GM19193 (cell line): Measurements from ENCODE around the gene DYSF.

Experiments
- POLR2A ChIP-seq: IDR thresholded peaks from 4 replicates; pipeline ENCODE4 v1.6.1; 2011; ENCODE audit not compliant: insufficient read depth, insufficient read length; ENCODE audit errors: extremely low read depth

The DYSF gene

GRCh38 chr2:71516253-71516888 is 63.0 kb downstream of the DYSF start:
- no peak for TF ChIP-seq POLR2A

GRCh38 chr2:71517851-71518250 is 64.5 kb downstream of the DYSF start:
- no peak for TF ChIP-seq POLR2A

- TF ChIP-seq POLR2A = no peak
Observed at GRCh38 chr2:71521436-71521950, 68.1 kb downstream of the DYSF start.

- TF ChIP-seq POLR2A = no peak
Observed at GRCh38 chr2:71524476-71524875, 71.1 kb downstream of the DYSF start.

GRCh38 chr2:71526141-71526540 is 72.8 kb downstream of the DYSF start:
- TF ChIP-seq POLR2A = no peak

GRCh38 chr2:71526975-71527374 is 73.6 kb downstream of the DYSF start:
- no peak for TF ChIP-seq POLR2A

GRCh38 chr2:71528131-71528591 is 74.8 kb downstream of the DYSF start:
- TF ChIP-seq POLR2A = no peak

- TF ChIP-seq POLR2A = no peak
Observed at GRCh38 chr2:71528749-71529148, 75.4 kb downstream of the DYSF start.

- TF ChIP-seq POLR2A = no peak
Observed at GRCh38 chr2:71530211-71530610, 76.8 kb downstream of the DYSF start.

GRCh38 chr2:71530641-71531332 is 77.4 kb downstream of the DYSF start:
- TF ChIP-seq POLR2A = no peak

- TF ChIP-seq POLR2A = no peak
Observed at GRCh38 chr2:71531522-71532047, 78.2 kb downstream of the DYSF start.

- TF ChIP-seq POLR2A = no peak
Observed at GRCh38 chr2:71532327-71532726, 79.0 kb downstream of the DYSF start.

- TF ChIP-seq POLR2A = no peak
Observed at GRCh38 chr2:71534201-71534600, 80.8 kb downstream of the DYSF start.

GRCh38 chr2:71534826-71535225 is 81.5 kb downstream of the DYSF start:
- no peak for TF ChIP-seq POLR2A

- no peak for TF ChIP-seq POLR2A
Observed at GRCh38 chr2:71535526-71535925, 82.2 kb downstream of the DYSF start.

- no peak for TF ChIP-seq POLR2A
Observed at GRCh38 chr2:71536226-71536671, 82.9 kb downstream of the DYSF start.

- TF ChIP-seq POLR2A = no peak
Observed at GRCh38 chr2:71538241-71538640, 84.9 kb downstream of the DYSF start.
